K562 (cell line): ENCODE measurements around the gene NACC1. TPM values are rescaled to one million over a fixed set of nuclear protein-coding genes. Genes with fewer than 3 reads are reported as not detected.

ENCODE experiments used
- CBX1 ChIP-seq: sonication (generic); IDR thresholded peaks from 2 replicates; pipeline ENCODE4 v1.6.1; 2016; ENCODE audit warnings: antibody characterized with exemption, low read depth, mild to moderate bottlenecking
- FIP1L1 ChIP-seq: fragments of 200-400 bp; formaldehyde crosslinking; IDR thresholded peaks from 2 replicates; pipeline ENCODE4 v1.6.1; 2018; ENCODE audit warnings: mild to moderate bottlenecking, low read depth, low read length; ENCODE audit not compliant: poor library complexity, severe bottlenecking
- KAT2B ChIP-seq: IDR thresholded peaks from one replicate; pipeline ENCODE4 v1.6.1; 2012; ENCODE audit warnings: low read depth, mild to moderate bottlenecking, control low read depth, inconsistent platforms, low read length, moderate library complexity
- MLLT1 ChIP-seq, 2 experiments: fragments of 450-650 bp; IDR thresholded peaks; 2 replicates each; pipeline ENCODE4 v1.6.1; 2016
- MYNN ChIP-seq, 2 experiments: sonication (generic); formaldehyde crosslinking in 1 of 2; IDR thresholded peaks; 2 replicates each; pipeline versions ENCODE4 v1.5.0 to v1.6.1; 2016 to 2020; ENCODE audit warnings: antibody characterized with exemption in 1 of 2, missing genetic modification reagents in 1 of 2
- NFE2 ChIP-seq: IDR thresholded peaks from 2 replicates; pipeline ENCODE4 v1.6.1; 2014; ENCODE audit warnings: antibody characterized with exemption, low read depth
- POLR3A ChIP-seq: IDR thresholded peaks from 2 replicates; pipeline ENCODE4 v1.6.1; 2011; ENCODE audit warnings: borderline replicate concordance, mild to moderate bottlenecking, moderate library complexity; ENCODE audit not compliant: insufficient read length, insufficient read depth; ENCODE audit errors: extremely low read depth
- RBM22 ChIP-seq: fragments of 200-400 bp; formaldehyde crosslinking; IDR thresholded peaks from 2 replicates; pipeline ENCODE4 v1.6.1; 2018; ENCODE audit warnings: low read length, low read depth; ENCODE audit not compliant: poor library complexity, severe bottlenecking
- RBM34 ChIP-seq: fragments of 200-400 bp; formaldehyde crosslinking; IDR thresholded peaks from 2 replicates; pipeline ENCODE4 v1.6.1; 2018; ENCODE audit warnings: low read length, borderline replicate concordance; ENCODE audit not compliant: insufficient read depth
- THRAP3 ChIP-seq: fragments of 450-650 bp; IDR thresholded peaks from 2 replicates; pipeline ENCODE4 v1.6.1; 2016; ENCODE audit warnings: mild to moderate bottlenecking, inconsistent platforms, borderline replicate concordance
- ZBTB8A ChIP-seq: fragments of 450-650 bp; IDR thresholded peaks from 2 replicates; pipeline ENCODE4 v1.6.1; 2018; ENCODE audit warnings: mild to moderate bottlenecking, moderate library complexity; ENCODE audit not compliant: partially characterized antibody
- ZSCAN32 ChIP-seq: fragments of 450-650 bp; formaldehyde crosslinking; IDR thresholded peaks from 2 replicates; pipeline ENCODE4 v1.4.0; 2020; ENCODE audit warnings: mild to moderate bottlenecking, moderate library complexity
- polyA plus RNA-seq, 8 experiments: library from polyadenylated mRNA; depleted of rRNA in 4 of 8; stranded (reverse) in 5 of 8; unstranded in 3 of 8; fragments of >200 nt; fragmentation: Nextera tagmentation in 2 of 8; fragmentation: Illumina TruSeq in 1 of 8; extraction: Ambion mirVana in 2 of 8; extraction: Trizol in 1 of 8; gene quantifications; 2 replicates each; pipeline versions ENCODE4 v1.2.1 to v1.2.3, GENCODE V29; 2011 to 2014; ENCODE audit warnings: inconsistent platforms in 1 of 8, missing spikeins in 1 of 8
- total RNA-seq, 7 experiments: library from RNA; depleted of rRNA in 6 of 7; stranded (reverse); fragments of >200 nt in 6 of 7; fragmentation: Illumina TruSeq in 2 of 7; extraction: Trizol in 2 of 7; gene quantifications; 2 replicates each; pipeline versions ENCODE4 v1.2.1 to v1.2.3, GENCODE V29; 2011 to 2021; ENCODE audit warnings: low replicate concordance in 1 of 7

Gene NACC1
- total and polyA plus RNA-seq, 9 of the 15 experiments (the other 6 are each of a cell fraction or from before 2014, with no cell fraction given), result 0.04 to 96.6 (median 25.8) TPM

- TF ChIP-seq MLLT1 (IDR thresholded peaks at IDR 0.05) (peak in 1 of 2 experiments; percentile 35; a peak in 1 of 4 replicates), CBX1 (no peak), ZSCAN32 (no peak), FIP1L1 (no peak), RBM22 (peak; percentile 91), KAT2B (no peak), THRAP3 (no peak), RBM34 (no peak), NFE2 (no peak), POLR3A (no peak), ZBTB8A (no peak), MYNN (IDR thresholded peaks at IDR 0.05) (no peak), MYNN (CRISPR knock-in tag; IDR thresholded peaks at IDR 0.05) (no peak)
- TF ChIP-seq, all 486 proteins: peak for 6
These were observed 22.7 kb upstream of the NACC1 start (continued) for GRCh38 chr19:13095393-13095784.
